SKM-1 (cell line): ENCODE measurements around the gene AMDHD1.

ENCODE experiments used
- DNase-seq: peaks from one replicate; lab custom pipeline; 2025; ENCODE audit not compliant: unreplicated experiment; lab: John Stamatoyannopoulos, UW

AMDHD1 gene

GRCh38 chr12:95994476-95994875, 51.3 kb downstream of the AMDHD1 start:
- DNase-seq, result no peak

GRCh38 chr12:95995238-95996031, 52.3 kb downstream of the AMDHD1 start:
- DNase-seq, result no peak

GRCh38 chr12:95996034-95996658, 53.0 kb downstream of the AMDHD1 start, which contains the start of gene HAL:
HAL (minus strand) TSS chr12:95996344; CDS start chr12:95995910, 434 bp downstream.
- peak; percentile 25 for DNase-seq

GRCh38 chr12:95997276-95997675, 54.1 kb downstream of the AMDHD1 start:
- DNase-seq, result no peak

GRCh38 chr12:95997911-95998510, 54.9 kb downstream of the AMDHD1 start:
- no peak for DNase-seq

- peak; percentile 26 for DNase-seq
These were observed 55.6 kb downstream of the AMDHD1 start for GRCh38 chr12:95998611-95999286.

GRCh38 chr12:95999484-95999883, 56.4 kb downstream of the AMDHD1 start:
- DNase-seq, result no peak

- no peak for DNase-seq
These were observed 57.7 kb downstream of the AMDHD1 start for GRCh38 chr12:96000858-96001257.

- DNase-seq, result no peak
These were observed 63.6 kb downstream of the AMDHD1 start for GRCh38 chr12:96006727-96007126.

GRCh38 chr12:96007729-96008128, 64.6 kb downstream of the AMDHD1 start:
- DNase-seq, result no peak

GRCh38 chr12:96014943-96015599, 71.9 kb downstream of the AMDHD1 start:
- no peak for DNase-seq

GRCh38 chr12:96015672-96016071, 72.5 kb downstream of the AMDHD1 start:
- DNase-seq, result no peak
